D721Med (cell line): ENCODE measurements around the gene MTMR3.

Source experiments
- DNase-seq: peaks from one replicate; pipeline ENCODE4 v3.0.0; 2011; ENCODE audit warnings: low spot score; ENCODE audit not compliant: insufficient read length
- FAIRE-seq: peaks from 2 replicates; lab custom pipeline; 2011; peaks lifted over from hg19 to GRCh38; lab: Jason Lieb, UNC
- CTCF ChIP-seq: IDR thresholded peaks from 2 replicates; pipeline ENCODE4 v1.5.1; 2012; ENCODE audit warnings: mild to moderate bottlenecking, control low read depth; ENCODE audit not compliant: insufficient read depth; ENCODE audit errors: missing control alignments

MTMR3 gene

DNA sequence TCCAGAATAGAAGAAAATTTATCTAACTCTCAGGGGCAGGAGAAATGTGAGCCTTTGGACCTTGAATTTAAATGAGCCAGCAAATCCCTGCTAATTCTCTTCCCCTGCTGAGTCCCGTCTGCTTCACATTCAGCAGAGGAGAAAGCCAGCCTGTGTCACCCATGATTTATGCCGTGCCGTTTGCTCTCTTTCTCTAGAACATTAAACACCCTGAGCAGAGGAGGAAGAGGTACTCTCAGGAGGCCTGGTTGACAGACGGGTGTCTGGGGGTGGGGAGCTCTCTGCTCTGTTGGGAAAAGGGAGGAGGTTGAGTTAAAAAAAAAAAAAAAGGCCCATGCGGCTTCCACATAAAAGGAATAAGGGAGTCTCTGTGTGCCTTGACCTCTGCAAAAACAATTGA, 11.3 kb upstream of the MTMR3 start:
- no peak for TF ChIP-seq CTCF
- DNase-seq (no peak), FAIRE-seq (no peak)

GRCh38 chr22:29872144-29872893, 10.7 kb upstream of the MTMR3 start:
- DNase-seq (no peak), FAIRE-seq (no peak)
- no peak for TF ChIP-seq CTCF

DNA sequence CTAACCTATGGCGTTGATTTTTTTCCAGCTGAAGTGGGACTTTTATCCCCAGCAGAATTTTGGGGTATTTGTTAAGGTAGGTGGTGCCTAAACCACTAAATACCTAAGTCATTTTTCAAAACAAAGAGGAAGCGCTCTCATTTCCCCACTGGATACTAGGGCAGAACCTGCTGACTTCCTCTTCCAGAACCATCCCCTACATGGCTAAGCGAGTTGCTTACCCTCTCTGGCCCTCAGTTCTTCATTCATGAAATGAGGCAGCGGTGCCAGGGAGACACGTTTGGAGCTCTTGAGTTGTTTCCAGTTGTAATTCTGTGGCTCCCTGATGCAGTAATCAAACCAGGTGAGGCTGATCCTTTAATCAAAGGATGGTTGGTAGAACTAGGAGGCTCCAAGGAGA, 10.0 kb upstream of the MTMR3 start:
- FAIRE-seq (no peak), DNase-seq (no peak)
- TF ChIP-seq CTCF: no peak

GRCh38 chr22:29873943-29874342, 9.0 kb upstream of the MTMR3 start:
- DNase-seq (no peak), FAIRE-seq (no peak)
- TF ChIP-seq CTCF: no peak

DNA sequence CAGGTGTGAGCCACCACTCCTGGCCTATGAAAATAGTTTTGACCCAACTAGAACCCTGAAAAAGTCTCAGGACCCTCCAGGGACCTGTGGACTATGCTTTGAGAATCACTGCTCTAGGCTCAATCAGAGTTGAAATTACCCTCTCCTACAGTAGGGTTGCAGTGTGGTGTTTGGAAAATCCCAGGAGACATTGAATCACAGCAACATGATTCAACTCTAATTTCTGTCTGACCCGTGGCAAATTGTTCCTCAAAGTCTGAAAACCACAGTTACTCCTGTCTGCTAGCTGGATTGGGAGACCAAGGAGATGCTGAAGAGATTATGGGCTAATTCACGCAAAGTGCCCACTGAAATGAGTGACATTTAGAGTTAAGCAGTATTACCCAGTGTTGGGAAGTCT, 5.4 kb upstream of the MTMR3 start:
- TF ChIP-seq CTCF: no peak
- DNase-seq (no peak), FAIRE-seq (no peak)

GRCh38 chr22:29879753-29880152, 3.2 kb upstream of the MTMR3 start:
- DNase-seq: no peak
- no peak for TF ChIP-seq CTCF
- no peak for FAIRE-seq

DNA sequence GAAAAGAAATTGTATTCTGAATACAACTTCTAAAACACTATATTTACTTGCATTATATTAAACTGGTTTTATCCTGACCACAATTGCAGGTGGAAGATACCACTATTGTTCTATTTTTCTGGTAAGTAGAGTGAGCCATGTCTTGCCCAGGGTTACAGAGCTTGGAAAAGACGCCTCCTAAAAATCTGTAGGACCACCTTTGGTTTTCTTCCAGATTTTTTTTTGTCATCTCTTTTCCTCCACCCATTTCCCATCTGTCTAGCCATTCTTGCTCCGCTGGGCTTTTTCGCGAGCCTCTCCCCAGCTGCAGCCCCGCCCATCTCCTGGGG, 294 bp upstream of the MTMR3 start:
- no peak for DNase-seq
- no peak for FAIRE-seq
- no peak for TF ChIP-seq CTCF
